Esophagus squamous epithelium (tissue), 4 donors: ENCODE results near the gene FERMT1.

Experiments used
- POLR2A ChIP-seq, 4 donors: fragments of 450-650 bp; IDR thresholded peaks; one replicate each; pipeline ENCODE4 v1.6.1; 2017; ENCODE audit warnings: antibody characterized with exemption in 4 of 4, mild to moderate bottlenecking in 4 of 4, moderate library complexity in 3 of 4
- TF ChIP-seq, protein P1 (sequence below), 6 experiments: fragments of 450-650 bp in 4 of 6; fragments of 200-600 bp in 2 of 6; sonication (generic) in 2 of 6; IDR thresholded peaks; one replicate each; pipeline ENCODE4 v1.5.1; 2016 to 2019; ENCODE audit warnings: antibody characterized with exemption in 6 of 6, mild to moderate bottlenecking in 4 of 6, moderate library complexity in 4 of 6

DNA sequence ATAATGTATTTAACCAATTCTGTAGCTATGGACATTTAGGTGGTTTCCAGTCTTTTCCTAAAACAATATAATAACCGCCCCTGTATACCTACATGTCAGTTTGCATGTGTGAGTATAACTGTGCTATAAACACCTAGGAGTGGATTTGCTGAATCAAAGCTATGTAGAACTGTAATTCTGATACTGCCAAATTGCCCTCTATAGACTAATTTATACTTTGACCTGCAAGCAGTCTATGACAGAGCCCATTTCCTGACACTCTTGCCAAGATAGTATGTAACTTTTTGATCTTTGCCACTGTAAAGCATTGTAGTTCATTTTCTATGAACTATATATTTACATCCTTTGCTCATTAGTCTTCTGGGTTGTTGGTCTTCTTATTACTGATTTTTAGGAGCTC lies 19.5 kb downstream of the FERMT1 start:
- TF ChIP-seq, protein P1, sequence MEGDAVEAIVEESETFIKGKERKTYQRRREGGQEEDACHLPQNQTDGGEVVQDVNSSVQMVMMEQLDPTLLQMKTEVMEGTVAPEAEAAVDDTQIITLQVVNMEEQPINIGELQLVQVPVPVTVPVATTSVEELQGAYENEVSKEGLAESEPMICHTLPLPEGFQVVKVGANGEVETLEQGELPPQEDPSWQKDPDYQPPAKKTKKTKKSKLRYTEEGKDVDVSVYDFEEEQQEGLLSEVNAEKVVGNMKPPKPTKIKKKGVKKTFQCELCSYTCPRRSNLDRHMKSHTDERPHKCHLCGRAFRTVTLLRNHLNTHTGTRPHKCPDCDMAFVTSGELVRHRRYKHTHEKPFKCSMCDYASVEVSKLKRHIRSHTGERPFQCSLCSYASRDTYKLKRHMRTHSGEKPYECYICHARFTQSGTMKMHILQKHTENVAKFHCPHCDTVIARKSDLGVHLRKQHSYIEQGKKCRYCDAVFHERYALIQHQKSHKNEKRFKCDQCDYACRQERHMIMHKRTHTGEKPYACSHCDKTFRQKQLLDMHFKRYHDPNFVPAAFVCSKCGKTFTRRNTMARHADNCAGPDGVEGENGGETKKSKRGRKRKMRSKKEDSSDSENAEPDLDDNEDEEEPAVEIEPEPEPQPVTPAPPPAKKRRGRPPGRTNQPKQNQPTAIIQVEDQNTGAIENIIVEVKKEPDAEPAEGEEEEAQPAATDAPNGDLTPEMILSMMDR (IDR thresholded peaks at IDR 0.05): no peak
- TF ChIP-seq POLR2A (IDR thresholded peaks at IDR 0.05): no peak
